GM12878 (cell line): ENCODE measurements around the gene ZNF212. TPM values are rescaled to one million over a fixed set of nuclear protein-coding genes. Genes with fewer than 3 reads are reported as not detected.

Experiments used
- polyA plus RNA-seq, 11 experiments: library from polyadenylated mRNA; depleted of rRNA in 4 of 11; unstranded in 6 of 11; stranded (reverse) in 5 of 11; fragments of >200 nt; fragmentation: Nextera tagmentation in 4 of 11; fragmentation: Illumina TruSeq in 1 of 11; extraction: Ambion mirVana in 4 of 11; extraction: Trizol in 1 of 11; gene quantifications; 1 replicate in 1 of 11; 2 replicates in 10 of 11; pipeline versions ENCODE4 v1.2.1 to v1.2.3, GENCODE V29; 2011 to 2016; ENCODE audit warnings: inconsistent platforms in 2 of 11, missing spikeins in 2 of 11, low read depth in 1 of 11
- small RNA-seq: library from RNA; depleted of rRNA; stranded (forward); fragments of <200 nt; gene quantifications from one replicate; pipeline ENCODE3, GENCODE V24; 2014
- total RNA-seq, 4 experiments: library from RNA; depleted of rRNA in 3 of 4; stranded (reverse); fragments of >200 nt in 3 of 4; fragmentation: Illumina TruSeq in 1 of 4; extraction: Trizol in 1 of 4; gene quantifications; 2 replicates each; pipeline versions ENCODE4 v1.2.1 to v1.2.3, GENCODE V29; 2013 to 2021

The ZNF212 gene
- total and polyA plus RNA-seq, 10 of the 15 experiments (the other 5 are each of a cell fraction or from before 2014, with no cell fraction given) = 1.2 to 11.6 (median 5.4) TPM

Small RNA genes lying within 50 kb of the gene (small RNA-seq; reads per million reads assigned to genes)
- not detected for gene AC004890.1

Other genes with a start within 250 kb of the ZNF212 start
- gene PDIA4, start 211.1 kb upstream of the ZNF212 start, total RNA-seq (2014; rRNA removed) = 118 and 123 TPM in 2 replicates
- 75.7 and 86.8 TPM in 2 replicates for gene PDIA4, start 211.1 kb upstream of the ZNF212 start, total RNA-seq (2014; rRNA removed; fragmentation: Illumina TruSeq; extraction: Trizol)
- gene PDIA4, start 211.1 kb upstream of the ZNF212 start, total RNA-seq (2021) = 119 and 134 TPM in 2 replicates
- gene PDIA4, start 211.1 kb upstream of the ZNF212 start, polyA plus RNA-seq (2011; rRNA removed) = 77.6 and 81.6 TPM in 2 replicates
- gene PDIA4, start 211.1 kb upstream of the ZNF212 start, polyA plus RNA-seq (2014; fragmentation: Illumina TruSeq; extraction: Trizol) = 79.4 and 104 TPM in 2 replicates
- 10 to 100 TPM in 1 of 2 experiments, 1 to 10 TPM in 1; 7.1 to 13.4 TPM for gene PDIA4, start 211.1 kb upstream of the ZNF212 start, polyA plus RNA-seq (2014; fragmentation: Nextera tagmentation; extraction: Ambion mirVana)
- 108 and 115 TPM in 2 replicates for gene PDIA4, start 211.1 kb upstream of the ZNF212 start, polyA plus RNA-seq (2014; rRNA removed)
- gene PDIA4, start 211.1 kb upstream of the ZNF212 start, polyA plus RNA-seq (2016; fragmentation: Nextera tagmentation; extraction: Ambion mirVana) = 100 to 1,000 TPM; 284 to 306 TPM
- 4.8 and 6.3 TPM in 2 replicates for gene ZNF786, start 148.9 kb upstream of the ZNF212 start, total RNA-seq (2014; rRNA removed)
- gene ZNF786, start 148.9 kb upstream of the ZNF212 start, total RNA-seq (2014; rRNA removed; fragmentation: Illumina TruSeq; extraction: Trizol) = 3.7 and 4.1 TPM in 2 replicates
- 5.8 and 6.4 TPM in 2 replicates for gene ZNF786, start 148.9 kb upstream of the ZNF212 start, total RNA-seq (2021)
- 1.6 and 1.8 TPM in 2 replicates for gene ZNF786, start 148.9 kb upstream of the ZNF212 start, polyA plus RNA-seq (2011; rRNA removed)
- gene ZNF786, start 148.9 kb upstream of the ZNF212 start, polyA plus RNA-seq (2014; fragmentation: Illumina TruSeq; extraction: Trizol) = 2.0 and 2.9 TPM in 2 replicates
- gene ZNF786, start 148.9 kb upstream of the ZNF212 start, polyA plus RNA-seq (2014; fragmentation: Nextera tagmentation; extraction: Ambion mirVana) = under 1 TPM; 0.47 to 0.86 TPM
- gene ZNF786, start 148.9 kb upstream of the ZNF212 start, polyA plus RNA-seq (2014; rRNA removed) = 3.7 and 4.4 TPM in 2 replicates
- gene ZNF786, start 148.9 kb upstream of the ZNF212 start, polyA plus RNA-seq (2016; fragmentation: Nextera tagmentation; extraction: Ambion mirVana) = 1 to 10 TPM; 4.9 to 7.0 TPM
- gene ZNF425, start 113.3 kb upstream of the ZNF212 start, total RNA-seq (2014; rRNA removed) = 0.79 and 1.0 TPM in 2 replicates
- 0.88 and 1.2 TPM in 2 replicates for gene ZNF425, start 113.3 kb upstream of the ZNF212 start, total RNA-seq (2014; rRNA removed; fragmentation: Illumina TruSeq; extraction: Trizol)
- 0.69 and 1.6 TPM in 2 replicates for gene ZNF425, start 113.3 kb upstream of the ZNF212 start, total RNA-seq (2021)
- gene ZNF425, start 113.3 kb upstream of the ZNF212 start, polyA plus RNA-seq (2011; rRNA removed) = 0.53 and 0.95 TPM in 2 replicates
- gene ZNF425, start 113.3 kb upstream of the ZNF212 start, polyA plus RNA-seq (2014; fragmentation: Illumina TruSeq; extraction: Trizol) = 0.25 and 1.0 TPM in 2 replicates
- under 1 TPM; 0.19 to 0.20 TPM for gene ZNF425, start 113.3 kb upstream of the ZNF212 start, polyA plus RNA-seq (2014; fragmentation: Nextera tagmentation; extraction: Ambion mirVana)
- gene ZNF425, start 113.3 kb upstream of the ZNF212 start, polyA plus RNA-seq (2014; rRNA removed) = 0.41 and 0.99 TPM in 2 replicates
- 1 to 10 TPM; 1.8 TPM for gene ZNF425, start 113.3 kb upstream of the ZNF212 start, polyA plus RNA-seq (2016; fragmentation: Nextera tagmentation; extraction: Ambion mirVana)
- gene ZNF398, start 92.2 kb upstream of the ZNF212 start, total RNA-seq (2014; rRNA removed) = 9.8 and 13.6 TPM in 2 replicates
- 9.3 and 9.5 TPM in 2 replicates for gene ZNF398, start 92.2 kb upstream of the ZNF212 start, total RNA-seq (2014; rRNA removed; fragmentation: Illumina TruSeq; extraction: Trizol)
- gene ZNF398, start 92.2 kb upstream of the ZNF212 start, total RNA-seq (2021) = 12.9 and 15.3 TPM in 2 replicates
- gene ZNF398, start 92.2 kb upstream of the ZNF212 start, polyA plus RNA-seq (2011; rRNA removed) = 4.1 and 8.1 TPM in 2 replicates
- gene ZNF398, start 92.2 kb upstream of the ZNF212 start, polyA plus RNA-seq (2014; fragmentation: Illumina TruSeq; extraction: Trizol) = 8.3 and 10.4 TPM in 2 replicates
- 1 to 10 TPM; 2.3 to 2.5 TPM for gene ZNF398, start 92.2 kb upstream of the ZNF212 start, polyA plus RNA-seq (2014; fragmentation: Nextera tagmentation; extraction: Ambion mirVana)
- gene ZNF398, start 92.2 kb upstream of the ZNF212 start, polyA plus RNA-seq (2014; rRNA removed) = 7.8 and 9.3 TPM in 2 replicates
- 10 to 100 TPM; 10.6 to 10.9 TPM for gene ZNF398, start 92.2 kb upstream of the ZNF212 start, polyA plus RNA-seq (2016; fragmentation: Nextera tagmentation; extraction: Ambion mirVana)
- 14.2 and 15.2 TPM in 2 replicates for gene ZNF282, start 44.1 kb upstream of the ZNF212 start, total RNA-seq (2014; rRNA removed)
- 8.3 and 8.4 TPM in 2 replicates for gene ZNF282, start 44.1 kb upstream of the ZNF212 start, total RNA-seq (2014; rRNA removed; fragmentation: Illumina TruSeq; extraction: Trizol)
- gene ZNF282, start 44.1 kb upstream of the ZNF212 start, total RNA-seq (2021) = 28.4 and 30.9 TPM in 2 replicates
- gene ZNF282, start 44.1 kb upstream of the ZNF212 start, polyA plus RNA-seq (2011; rRNA removed) = 6.5 and 14.3 TPM in 2 replicates
- gene ZNF282, start 44.1 kb upstream of the ZNF212 start, polyA plus RNA-seq (2014; fragmentation: Illumina TruSeq; extraction: Trizol) = 2.7 and 7.8 TPM in 2 replicates
- gene ZNF282, start 44.1 kb upstream of the ZNF212 start, polyA plus RNA-seq (2014; fragmentation: Nextera tagmentation; extraction: Ambion mirVana) = under 1 TPM; 0.35 to 0.84 TPM
- gene ZNF282, start 44.1 kb upstream of the ZNF212 start, polyA plus RNA-seq (2014; rRNA removed) = 18.2 and 28.3 TPM in 2 replicates
- 1 to 10 TPM; 2.2 to 2.5 TPM for gene ZNF282, start 44.1 kb upstream of the ZNF212 start, polyA plus RNA-seq (2016; fragmentation: Nextera tagmentation; extraction: Ambion mirVana)
- gene ZNF783, start 22.5 kb downstream of the ZNF212 start, total RNA-seq (2014; rRNA removed) = 9.9 and 10.5 TPM in 2 replicates
- 5.6 and 6.1 TPM in 2 replicates for gene ZNF783, start 22.5 kb downstream of the ZNF212 start, total RNA-seq (2014; rRNA removed; fragmentation: Illumina TruSeq; extraction: Trizol)
- 12.9 and 14.4 TPM in 2 replicates for gene ZNF783, start 22.5 kb downstream of the ZNF212 start, total RNA-seq (2021)
- 6.2 and 8.0 TPM in 2 replicates for gene ZNF783, start 22.5 kb downstream of the ZNF212 start, polyA plus RNA-seq (2011; rRNA removed)
- 6.5 and 7.0 TPM in 2 replicates for gene ZNF783, start 22.5 kb downstream of the ZNF212 start, polyA plus RNA-seq (2014; fragmentation: Illumina TruSeq; extraction: Trizol)
- gene ZNF783, start 22.5 kb downstream of the ZNF212 start, polyA plus RNA-seq (2014; fragmentation: Nextera tagmentation; extraction: Ambion mirVana) = 1 to 10 TPM; 2.0 to 2.8 TPM
- gene ZNF783, start 22.5 kb downstream of the ZNF212 start, polyA plus RNA-seq (2014; rRNA removed) = 11.1 and 11.8 TPM in 2 replicates
- 1 to 10 TPM; 5.7 TPM for gene ZNF783, start 22.5 kb downstream of the ZNF212 start, polyA plus RNA-seq (2016; fragmentation: Nextera tagmentation; extraction: Ambion mirVana)
- 5.3 and 7.3 TPM in 2 replicates for gene ZNF777, start 221.4 kb downstream of the ZNF212 start, total RNA-seq (2014; rRNA removed)
- gene ZNF777, start 221.4 kb downstream of the ZNF212 start, total RNA-seq (2014; rRNA removed; fragmentation: Illumina TruSeq; extraction: Trizol) = 3.7 and 4.3 TPM in 2 replicates
- 13.9 and 16.0 TPM in 2 replicates for gene ZNF777, start 221.4 kb downstream of the ZNF212 start, total RNA-seq (2021)
- gene ZNF777, start 221.4 kb downstream of the ZNF212 start, polyA plus RNA-seq (2011; rRNA removed) = 1.2 and 3.1 TPM in 2 replicates
- gene ZNF777, start 221.4 kb downstream of the ZNF212 start, polyA plus RNA-seq (2014; fragmentation: Illumina TruSeq; extraction: Trizol) = 2.9 and 6.2 TPM in 2 replicates
- gene ZNF777, start 221.4 kb downstream of the ZNF212 start, polyA plus RNA-seq (2014; fragmentation: Nextera tagmentation; extraction: Ambion mirVana) = under 1 TPM; 0.03 to 0.13 TPM
- gene ZNF777, start 221.4 kb downstream of the ZNF212 start, polyA plus RNA-seq (2014; rRNA removed) = 10.2 and 10.3 TPM in 2 replicates
- gene ZNF777, start 221.4 kb downstream of the ZNF212 start, polyA plus RNA-seq (2016; fragmentation: Nextera tagmentation; extraction: Ambion mirVana) = 1 to 10 TPM in 1 of 2 experiments, under 1 TPM in 1; 0.24 to 2.4 TPM